Mammary epithelial cell (primary cell): ENCODE data around the gene THRB.

Source experiments
- CTCF ChIP-seq, 2 donors: IDR thresholded peaks in 1 of 2; conservative IDR thresholded peaks in 1 of 2; 2 replicates each; pipeline ENCODE4 v1.5.1; 2011 to 2012; ENCODE audit warnings: inconsistent platforms in 2 of 2, low read length in 2 of 2, mild to moderate bottlenecking in 2 of 2, control low read depth in 1 of 2, low read depth in 1 of 2; ENCODE audit not compliant: insufficient read depth in 1 of 2; ENCODE audit errors: extremely low read depth in 1 of 2
- EZH2 ChIP-seq: IDR thresholded peaks from 2 replicates; pipeline ENCODE4 v1.6.1; 2012; ENCODE audit warnings: low read length, inconsistent platforms, borderline replicate concordance

- TF ChIP-seq CTCF (conservative IDR thresholded peaks at IDR 0.05 in 1 of 2, IDR thresholded peaks at IDR 0.05 in 1 of 2; ENCODE audit: extremely low read depth in 1 of 2, insufficient read depth in 1 of 2, low read depth in 1 of 2, low read length in 2 of 2) (no peak), EZH2 (no peak)
Observed at GRCh38 chr3:24286405-24286804, 208.2 kb downstream of the THRB start.
